Measurements from ENCODE around the gene EEF1B2. TPM values are rescaled to one million over a fixed set of nuclear protein-coding genes. Genes with fewer than 3 reads are reported as not detected.

EEF1B2 gene
- total RNA-seq, 1 experiment from 2014 or later = 611 TPM

DNA sequence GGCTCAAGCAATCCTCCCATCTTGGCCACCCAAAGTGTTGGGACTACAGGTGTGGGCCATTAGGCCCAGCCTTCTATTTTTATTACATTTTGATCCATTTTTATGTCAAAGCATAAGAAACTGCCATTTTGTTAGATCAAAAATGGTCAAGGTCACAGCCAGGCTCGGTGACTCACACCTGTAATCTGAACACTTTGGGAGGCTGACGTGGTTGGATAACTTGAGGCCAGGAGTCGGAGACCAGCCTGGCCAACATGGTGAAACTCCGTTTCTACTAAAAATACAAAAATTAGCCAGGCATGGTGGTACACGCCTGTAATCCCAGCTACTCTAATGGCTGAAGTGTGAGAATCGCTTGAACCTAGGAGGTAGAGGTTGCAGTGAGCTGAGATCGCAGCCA lies 49.2 kb downstream of the EEF1B2 start (continued):
- TF ChIP-seq, protein P1, sequence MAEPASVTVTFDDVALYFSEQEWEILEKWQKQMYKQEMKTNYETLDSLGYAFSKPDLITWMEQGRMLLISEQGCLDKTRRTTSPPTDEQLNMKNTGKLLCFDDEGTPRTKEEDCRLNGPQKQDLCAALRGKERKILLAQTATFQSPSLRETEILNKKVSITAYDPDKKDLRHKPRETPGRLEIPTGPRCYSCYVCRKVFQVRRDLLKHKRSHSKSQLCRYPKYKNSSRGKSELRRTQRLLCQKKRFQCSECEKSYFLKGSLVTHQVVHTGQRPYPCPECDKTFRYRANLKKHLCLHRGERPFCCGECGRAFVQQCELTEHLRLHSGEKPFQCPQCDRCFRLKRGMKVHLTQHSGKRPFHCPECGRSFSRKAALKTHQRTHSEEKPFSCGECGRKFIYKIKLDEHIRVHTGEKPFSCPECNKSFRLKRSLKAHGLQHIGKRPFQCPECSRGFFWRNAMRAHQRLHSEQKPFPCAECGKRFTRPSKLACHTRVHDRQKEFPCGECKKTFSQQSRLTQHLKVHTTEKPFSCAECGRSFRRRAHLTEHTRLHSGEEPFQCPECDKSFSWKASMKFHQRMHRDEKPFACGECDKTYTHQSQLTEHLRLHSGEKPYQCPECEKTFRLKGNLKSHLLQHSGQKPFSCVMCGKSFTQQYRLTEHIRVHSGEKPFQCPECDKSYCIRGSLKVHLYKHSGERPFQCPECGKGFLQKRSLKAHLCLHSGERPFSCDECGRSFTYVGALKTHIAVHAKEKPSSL (CRISPR knock-in tag; conservative IDR thresholded peaks at IDR 0.05) = no peak
- no peak for TF ChIP-seq GABPB1 (CRISPR knock-in tag; IDR thresholded peaks at IDR 0.05)
- no peak for TF ChIP-seq MXD4 (CRISPR knock-in tag; IDR thresholded peaks at IDR 0.05; ENCODE audit: borderline replicate concordance)

DNA sequence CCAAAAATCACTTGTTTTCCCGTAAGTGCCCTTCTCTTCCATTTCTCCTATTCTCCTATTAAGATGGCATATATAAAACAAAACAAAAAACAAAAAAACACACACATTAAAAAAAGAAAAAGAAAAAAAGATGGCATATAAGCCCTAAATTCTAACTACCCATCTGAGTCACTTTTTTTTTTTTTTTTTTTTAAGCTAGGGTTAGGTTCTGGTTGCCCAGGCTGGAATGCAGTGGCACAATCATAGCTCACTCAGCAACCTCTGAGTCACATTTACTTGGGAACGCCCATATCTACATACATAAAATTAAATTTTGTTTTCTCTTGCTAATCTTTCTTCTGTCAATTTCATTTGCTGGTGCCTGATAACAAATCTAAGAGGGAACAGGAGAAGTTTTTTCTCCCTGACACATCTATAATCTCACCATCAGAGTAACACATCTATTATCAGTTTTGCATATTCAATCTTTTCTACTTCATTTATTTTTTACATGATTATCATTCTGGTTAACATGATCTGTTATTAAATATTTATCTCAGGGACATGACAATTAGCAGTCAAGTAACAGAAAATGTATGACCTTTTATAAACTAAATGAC lies 52.1 kb downstream of the EEF1B2 start:
- 0 out of 2 replicates have a peak overlapping the region, but pooled peaks have one; percentile 1 for H3K4me3 Mint-ChIP-seq
- no peaks in the 10 kb centered on the region for H3K9me3 Mint-ChIP-seq
- H3K27me3 Mint-ChIP-seq (ENCODE audit: low read depth) = no peaks in the 10 kb centered on the region
- DNase-seq (ENCODE audit: low spot score) = no peak
- H3K4me1 Mint-ChIP-seq = peaks cover 39% of the 10 kb centered on the region
- POLR2A ChIA-PET = no interaction called here
- CTCF ChIA-PET = interaction anchor here (0.6 to 1.1 kb wide), 4 partner anchors 10 to 995 kb away, joined by 3 to 4 read pairs (median 3); no protein-coding TSS in a partner anchor
- H3K27ac Mint-ChIP-seq = peak overlapping the region; percentile 36
- ATAC-seq = no peak
- H3K36me3 Mint-ChIP-seq = no peaks in the 10 kb centered on the region
- TF ChIP-seq, protein P2, sequence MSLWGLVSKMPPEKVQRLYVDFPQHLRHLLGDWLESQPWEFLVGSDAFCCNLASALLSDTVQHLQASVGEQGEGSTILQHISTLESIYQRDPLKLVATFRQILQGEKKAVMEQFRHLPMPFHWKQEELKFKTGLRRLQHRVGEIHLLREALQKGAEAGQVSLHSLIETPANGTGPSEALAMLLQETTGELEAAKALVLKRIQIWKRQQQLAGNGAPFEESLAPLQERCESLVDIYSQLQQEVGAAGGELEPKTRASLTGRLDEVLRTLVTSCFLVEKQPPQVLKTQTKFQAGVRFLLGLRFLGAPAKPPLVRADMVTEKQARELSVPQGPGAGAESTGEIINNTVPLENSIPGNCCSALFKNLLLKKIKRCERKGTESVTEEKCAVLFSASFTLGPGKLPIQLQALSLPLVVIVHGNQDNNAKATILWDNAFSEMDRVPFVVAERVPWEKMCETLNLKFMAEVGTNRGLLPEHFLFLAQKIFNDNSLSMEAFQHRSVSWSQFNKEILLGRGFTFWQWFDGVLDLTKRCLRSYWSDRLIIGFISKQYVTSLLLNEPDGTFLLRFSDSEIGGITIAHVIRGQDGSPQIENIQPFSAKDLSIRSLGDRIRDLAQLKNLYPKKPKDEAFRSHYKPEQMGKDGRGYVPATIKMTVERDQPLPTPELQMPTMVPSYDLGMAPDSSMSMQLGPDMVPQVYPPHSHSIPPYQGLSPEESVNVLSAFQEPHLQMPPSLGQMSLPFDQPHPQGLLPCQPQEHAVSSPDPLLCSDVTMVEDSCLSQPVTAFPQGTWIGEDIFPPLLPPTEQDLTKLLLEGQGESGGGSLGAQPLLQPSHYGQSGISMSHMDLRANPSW (CRISPR knock-in tag; conservative IDR thresholded peaks at IDR 0.05; ENCODE audit: low read depth) = no peak
- TF ChIP-seq SOX15 (CRISPR knock-in tag; IDR thresholded peaks at IDR 0.05) (no peak), ELF4 (CRISPR knock-in tag; IDR thresholded peaks at IDR 0.05; ENCODE audit: low read depth) (no peak), CREB1 (CRISPR knock-in tag; IDR thresholded peaks at IDR 0.05) (no peak), ZNF423 (CRISPR knock-in tag; IDR thresholded peaks at IDR 0.05) (no peak), NR3C1 (CRISPR knock-in tag; conservative IDR thresholded peaks at IDR 0.05; ENCODE audit: low read depth) (no peak)
- TF ChIP-seq, protein P3, sequence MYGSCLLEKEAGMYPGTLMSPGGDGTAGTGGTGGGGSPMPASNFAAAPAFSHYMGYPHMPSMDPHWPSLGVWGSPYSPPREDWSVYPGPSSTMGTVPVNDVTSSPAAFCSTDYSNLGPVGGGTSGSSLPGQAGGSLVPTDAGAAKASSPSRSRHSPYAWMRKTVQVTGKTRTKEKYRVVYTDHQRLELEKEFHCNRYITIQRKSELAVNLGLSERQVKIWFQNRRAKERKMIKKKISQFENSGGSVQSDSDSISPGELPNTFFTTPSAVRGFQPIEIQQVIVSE (CRISPR knock-in tag; IDR thresholded peaks at IDR 0.05; ENCODE audit: borderline replicate concordance) = no peak
- TF ChIP-seq, protein P4, sequence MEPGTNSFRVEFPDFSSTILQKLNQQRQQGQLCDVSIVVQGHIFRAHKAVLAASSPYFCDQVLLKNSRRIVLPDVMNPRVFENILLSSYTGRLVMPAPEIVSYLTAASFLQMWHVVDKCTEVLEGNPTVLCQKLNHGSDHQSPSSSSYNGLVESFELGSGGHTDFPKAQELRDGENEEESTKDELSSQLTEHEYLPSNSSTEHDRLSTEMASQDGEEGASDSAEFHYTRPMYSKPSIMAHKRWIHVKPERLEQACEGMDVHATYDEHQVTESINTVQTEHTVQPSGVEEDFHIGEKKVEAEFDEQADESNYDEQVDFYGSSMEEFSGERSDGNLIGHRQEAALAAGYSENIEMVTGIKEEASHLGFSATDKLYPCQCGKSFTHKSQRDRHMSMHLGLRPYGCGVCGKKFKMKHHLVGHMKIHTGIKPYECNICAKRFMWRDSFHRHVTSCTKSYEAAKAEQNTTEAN (CRISPR knock-in tag; IDR thresholded peaks at IDR 0.05) = no peak
- TF ChIP-seq, protein P5, sequence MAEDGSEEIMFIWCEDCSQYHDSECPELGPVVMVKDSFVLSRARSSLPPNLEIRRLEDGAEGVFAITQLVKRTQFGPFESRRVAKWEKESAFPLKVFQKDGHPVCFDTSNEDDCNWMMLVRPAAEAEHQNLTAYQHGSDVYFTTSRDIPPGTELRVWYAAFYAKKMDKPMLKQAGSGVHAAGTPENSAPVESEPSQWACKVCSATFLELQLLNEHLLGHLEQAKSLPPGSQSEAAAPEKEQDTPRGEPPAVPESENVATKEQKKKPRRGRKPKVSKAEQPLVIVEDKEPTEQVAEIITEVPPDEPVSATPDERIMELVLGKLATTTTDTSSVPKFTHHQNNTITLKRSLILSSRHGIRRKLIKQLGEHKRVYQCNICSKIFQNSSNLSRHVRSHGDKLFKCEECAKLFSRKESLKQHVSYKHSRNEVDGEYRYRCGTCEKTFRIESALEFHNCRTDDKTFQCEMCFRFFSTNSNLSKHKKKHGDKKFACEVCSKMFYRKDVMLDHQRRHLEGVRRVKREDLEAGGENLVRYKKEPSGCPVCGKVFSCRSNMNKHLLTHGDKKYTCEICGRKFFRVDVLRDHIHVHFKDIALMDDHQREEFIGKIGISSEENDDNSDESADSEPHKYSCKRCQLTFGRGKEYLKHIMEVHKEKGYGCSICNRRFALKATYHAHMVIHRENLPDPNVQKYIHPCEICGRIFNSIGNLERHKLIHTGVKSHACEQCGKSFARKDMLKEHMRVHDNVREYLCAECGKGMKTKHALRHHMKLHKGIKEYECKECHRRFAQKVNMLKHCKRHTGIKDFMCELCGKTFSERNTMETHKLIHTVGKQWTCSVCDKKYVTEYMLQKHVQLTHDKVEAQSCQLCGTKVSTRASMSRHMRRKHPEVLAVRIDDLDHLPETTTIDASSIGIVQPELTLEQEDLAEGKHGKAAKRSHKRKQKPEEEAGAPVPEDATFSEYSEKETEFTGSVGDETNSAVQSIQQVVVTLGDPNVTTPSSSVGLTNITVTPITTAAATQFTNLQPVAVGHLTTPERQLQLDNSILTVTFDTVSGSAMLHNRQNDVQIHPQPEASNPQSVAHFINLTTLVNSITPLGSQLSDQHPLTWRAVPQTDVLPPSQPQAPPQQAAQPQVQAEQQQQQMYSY (CRISPR knock-in tag; IDR thresholded peaks at IDR 0.05) = no peak
- TF ChIP-seq, protein P6, sequence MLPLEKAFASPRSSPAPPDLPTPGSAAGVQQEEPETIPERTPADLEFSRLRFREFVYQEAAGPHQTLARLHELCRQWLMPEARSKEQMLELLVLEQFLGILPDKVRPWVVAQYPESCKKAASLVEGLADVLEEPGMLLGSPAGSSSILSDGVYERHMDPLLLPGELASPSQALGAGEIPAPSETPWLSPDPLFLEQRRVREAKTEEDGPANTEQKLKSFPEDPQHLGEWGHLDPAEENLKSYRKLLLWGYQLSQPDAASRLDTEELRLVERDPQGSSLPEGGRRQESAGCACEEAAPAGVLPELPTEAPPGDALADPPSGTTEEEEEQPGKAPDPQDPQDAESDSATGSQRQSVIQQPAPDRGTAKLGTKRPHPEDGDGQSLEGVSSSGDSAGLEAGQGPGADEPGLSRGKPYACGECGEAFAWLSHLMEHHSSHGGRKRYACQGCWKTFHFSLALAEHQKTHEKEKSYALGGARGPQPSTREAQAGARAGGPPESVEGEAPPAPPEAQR (CRISPR knock-in tag; IDR thresholded peaks at IDR 0.05) = no peak
- TF ChIP-seq, protein P7, sequence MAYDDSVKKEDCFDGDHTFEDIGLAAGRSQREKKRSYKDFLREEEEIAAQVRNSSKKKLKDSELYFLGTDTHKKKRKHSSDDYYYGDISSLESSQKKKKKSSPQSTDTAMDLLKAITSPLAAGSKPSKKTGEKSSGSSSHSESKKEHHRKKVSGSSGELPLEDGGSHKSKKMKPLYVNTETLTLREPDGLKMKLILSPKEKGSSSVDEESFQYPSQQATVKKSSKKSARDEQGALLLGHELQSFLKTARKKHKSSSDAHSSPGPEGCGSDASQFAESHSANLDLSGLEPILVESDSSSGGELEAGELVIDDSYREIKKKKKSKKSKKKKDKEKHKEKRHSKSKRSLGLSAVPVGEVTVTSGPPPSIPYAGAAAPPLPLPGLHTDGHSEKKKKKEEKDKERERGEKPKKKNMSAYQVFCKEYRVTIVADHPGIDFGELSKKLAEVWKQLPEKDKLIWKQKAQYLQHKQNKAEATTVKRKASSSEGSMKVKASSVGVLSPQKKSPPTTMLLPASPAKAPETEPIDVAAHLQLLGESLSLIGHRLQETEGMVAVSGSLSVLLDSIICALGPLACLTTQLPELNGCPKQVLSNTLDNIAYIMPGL (CRISPR knock-in tag; IDR thresholded peaks at IDR 0.05) = no peak
- TF ChIP-seq, protein P8, sequence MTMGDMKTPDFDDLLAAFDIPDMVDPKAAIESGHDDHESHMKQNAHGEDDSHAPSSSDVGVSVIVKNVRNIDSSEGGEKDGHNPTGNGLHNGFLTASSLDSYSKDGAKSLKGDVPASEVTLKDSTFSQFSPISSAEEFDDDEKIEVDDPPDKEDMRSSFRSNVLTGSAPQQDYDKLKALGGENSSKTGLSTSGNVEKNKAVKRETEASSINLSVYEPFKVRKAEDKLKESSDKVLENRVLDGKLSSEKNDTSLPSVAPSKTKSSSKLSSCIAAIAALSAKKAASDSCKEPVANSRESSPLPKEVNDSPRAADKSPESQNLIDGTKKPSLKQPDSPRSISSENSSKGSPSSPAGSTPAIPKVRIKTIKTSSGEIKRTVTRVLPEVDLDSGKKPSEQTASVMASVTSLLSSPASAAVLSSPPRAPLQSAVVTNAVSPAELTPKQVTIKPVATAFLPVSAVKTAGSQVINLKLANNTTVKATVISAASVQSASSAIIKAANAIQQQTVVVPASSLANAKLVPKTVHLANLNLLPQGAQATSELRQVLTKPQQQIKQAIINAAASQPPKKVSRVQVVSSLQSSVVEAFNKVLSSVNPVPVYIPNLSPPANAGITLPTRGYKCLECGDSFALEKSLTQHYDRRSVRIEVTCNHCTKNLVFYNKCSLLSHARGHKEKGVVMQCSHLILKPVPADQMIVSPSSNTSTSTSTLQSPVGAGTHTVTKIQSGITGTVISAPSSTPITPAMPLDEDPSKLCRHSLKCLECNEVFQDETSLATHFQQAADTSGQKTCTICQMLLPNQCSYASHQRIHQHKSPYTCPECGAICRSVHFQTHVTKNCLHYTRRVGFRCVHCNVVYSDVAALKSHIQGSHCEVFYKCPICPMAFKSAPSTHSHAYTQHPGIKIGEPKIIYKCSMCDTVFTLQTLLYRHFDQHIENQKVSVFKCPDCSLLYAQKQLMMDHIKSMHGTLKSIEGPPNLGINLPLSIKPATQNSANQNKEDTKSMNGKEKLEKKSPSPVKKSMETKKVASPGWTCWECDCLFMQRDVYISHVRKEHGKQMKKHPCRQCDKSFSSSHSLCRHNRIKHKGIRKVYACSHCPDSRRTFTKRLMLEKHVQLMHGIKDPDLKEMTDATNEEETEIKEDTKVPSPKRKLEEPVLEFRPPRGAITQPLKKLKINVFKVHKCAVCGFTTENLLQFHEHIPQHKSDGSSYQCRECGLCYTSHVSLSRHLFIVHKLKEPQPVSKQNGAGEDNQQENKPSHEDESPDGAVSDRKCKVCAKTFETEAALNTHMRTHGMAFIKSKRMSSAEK (CRISPR knock-in tag; IDR thresholded peaks at IDR 0.05; ENCODE audit: borderline replicate concordance) = no peak

Measured in WTC11 (cell line).